Ishikawa (cell line): Measurements from ENCODE around the gene BCL2L13.

ENCODE experiments used
- CEBPB ChIP-seq: IDR thresholded peaks from 2 replicates; pipeline ENCODE4 v1.6.1; 2012
- CREB1 ChIP-seq: IDR thresholded peaks from 2 replicates; pipeline ENCODE4 v1.6.1; 2012; ENCODE audit warnings: low read depth
- EGR1 ChIP-seq: IDR thresholded peaks from 2 replicates; pipeline ENCODE4 v1.6.1; 2012
- EP300 ChIP-seq: IDR thresholded peaks from 2 replicates; pipeline ENCODE4 v1.6.1; 2012; ENCODE audit warnings: borderline replicate concordance
- FOXM1 ChIP-seq: IDR thresholded peaks from 2 replicates; pipeline ENCODE4 v1.6.1; 2012; ENCODE audit warnings: low read depth, borderline replicate concordance
- NFIC ChIP-seq: IDR thresholded peaks from 2 replicates; pipeline ENCODE4 v1.6.1; 2012
- RAD21 ChIP-seq: IDR thresholded peaks from 2 replicates; pipeline ENCODE4 v1.6.1; 2012; ENCODE audit warnings: low read depth
- REST ChIP-seq: IDR thresholded peaks from 2 replicates; pipeline ENCODE4 v1.6.1; 2012; ENCODE audit warnings: low read depth, mild to moderate bottlenecking
- TAF1 ChIP-seq: IDR thresholded peaks from 2 replicates; pipeline ENCODE4 v1.6.1; 2012; ENCODE audit warnings: low read depth, mild to moderate bottlenecking
- TCF12 ChIP-seq: IDR thresholded peaks from 2 replicates; pipeline ENCODE4 v1.6.1; 2012; ENCODE audit warnings: low read depth
- TEAD4 ChIP-seq: IDR thresholded peaks from 2 replicates; pipeline ENCODE4 v1.6.1; 2012
- USF1 ChIP-seq: IDR thresholded peaks from 2 replicates; pipeline ENCODE4 v1.6.1; 2012
- YY1 ChIP-seq: IDR thresholded peaks from 2 replicates; pipeline ENCODE4 v1.6.1; 2012; ENCODE audit warnings: low read depth
- ZBTB7A ChIP-seq: IDR thresholded peaks from 2 replicates; pipeline ENCODE4 v1.6.1; 2012; ENCODE audit warnings: low read depth
- TF ChIP-seq, protein P1 (sequence below): IDR thresholded peaks from 2 replicates; pipeline ENCODE4 v1.6.1; 2012

The BCL2L13 gene

DNA sequence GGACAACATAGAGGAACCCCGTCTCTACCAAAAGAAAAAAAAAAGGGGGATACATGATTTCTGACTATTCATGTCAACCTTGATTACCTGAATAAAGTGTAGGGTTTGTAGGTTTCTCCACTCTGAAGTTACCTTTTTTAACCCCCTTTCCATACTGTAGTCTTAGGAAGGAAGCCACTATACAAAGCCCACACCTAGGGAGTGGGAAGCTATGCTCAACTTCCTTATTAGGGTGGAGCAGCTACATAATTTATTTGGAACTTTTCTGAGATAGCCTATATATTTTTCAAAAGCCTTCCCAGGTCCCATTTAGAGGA, 9.4 kb upstream of the BCL2L13 start:
- TF ChIP-seq YY1 (no peak), FOXM1 (no peak), ZBTB7A (no peak), CREB1 (no peak), TAF1 (no peak), USF1 (no peak), TEAD4 (no peak), EGR1 (no peak), REST (no peak), TCF12 (no peak), EP300 (no peak), CEBPB (no peak), NFIC (no peak), RAD21 (no peak)
- TF ChIP-seq, protein P1, sequence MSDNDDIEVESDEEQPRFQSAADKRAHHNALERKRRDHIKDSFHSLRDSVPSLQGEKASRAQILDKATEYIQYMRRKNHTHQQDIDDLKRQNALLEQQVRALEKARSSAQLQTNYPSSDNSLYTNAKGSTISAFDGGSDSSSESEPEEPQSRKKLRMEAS, result no peak

GRCh38 chr22:17629641-17630040, 8.9 kb upstream of the BCL2L13 start:
- TF ChIP-seq YY1 (no peak), TCF12 (no peak), CREB1 (no peak), CEBPB (no peak), FOXM1 (no peak), TAF1 (no peak), ZBTB7A (no peak), EGR1 (no peak), EP300 (no peak), RAD21 (no peak), NFIC (no peak), USF1 (no peak), TEAD4 (no peak), REST (no peak)
- TF ChIP-seq, protein P1, result no peak

DNA sequence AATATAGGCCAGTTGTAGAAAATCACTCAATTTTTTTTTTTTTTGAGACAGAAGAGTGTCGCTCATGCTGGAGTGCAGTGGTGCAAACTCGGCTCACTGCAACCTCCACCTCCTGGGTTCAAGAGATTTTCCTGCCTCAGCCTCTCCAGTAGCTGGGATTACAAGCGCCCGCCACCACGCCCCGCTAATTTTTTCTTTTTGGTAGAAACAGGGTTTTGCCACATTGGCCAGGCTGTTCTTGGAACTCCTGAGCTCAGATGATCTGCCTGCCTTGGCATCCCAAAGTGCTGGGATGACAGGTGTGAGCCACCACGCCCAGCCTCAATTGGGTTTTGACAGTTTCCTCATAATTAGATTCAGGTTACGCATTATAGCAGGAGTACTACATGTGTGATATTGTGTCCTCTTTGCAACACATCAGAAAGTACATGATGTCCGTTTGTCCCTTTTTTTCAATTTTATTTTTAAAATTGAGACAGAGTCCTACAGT, 7.4 kb upstream of the BCL2L13 start:
- TF ChIP-seq CREB1 (no peak), EP300 (no peak), REST (no peak), TCF12 (no peak), TAF1 (no peak), TEAD4 (no peak), USF1 (no peak), ZBTB7A (no peak), EGR1 (no peak), YY1 (no peak), CEBPB (no peak), NFIC (no peak), RAD21 (no peak), FOXM1 (no peak)
- TF ChIP-seq, protein P1, result no peak
